Measurements from ENCODE around the gene TTBK1.
"Not testable (repeated sequence)": the region's sequence is repeated elsewhere in the genome, so short reads cannot be mapped to it uniquely, and the experiment has no call there.

TTBK1 gene

DNA sequence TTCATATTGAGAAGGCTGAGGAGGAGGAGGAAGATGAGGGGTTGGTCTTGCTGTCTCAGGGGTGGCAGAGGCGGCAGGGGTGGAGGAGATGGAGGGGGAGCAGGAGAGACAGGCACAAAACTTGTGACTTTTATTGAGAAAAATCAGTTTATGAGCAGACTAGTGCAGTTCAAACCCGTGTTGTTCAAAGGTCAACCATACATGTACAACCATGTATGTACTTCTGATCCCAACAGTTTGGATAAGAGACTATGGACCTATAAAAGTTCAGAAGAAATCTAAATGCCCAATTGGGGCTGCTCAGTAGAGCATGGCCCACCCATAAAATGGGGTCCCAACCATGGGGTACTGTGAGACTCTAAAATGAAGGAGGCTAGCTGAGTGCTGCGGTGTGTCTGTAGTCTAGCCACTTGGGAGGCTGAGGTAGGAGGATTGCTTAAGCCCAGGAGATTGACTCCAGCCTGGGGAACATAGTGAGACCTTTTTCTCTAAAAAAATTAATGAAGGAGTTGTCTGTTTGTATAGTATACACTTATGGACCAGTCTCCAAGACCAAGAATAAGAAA, 47.1 kb downstream of the TTBK1 start:
- DNase-seq, result no peak

DNA sequence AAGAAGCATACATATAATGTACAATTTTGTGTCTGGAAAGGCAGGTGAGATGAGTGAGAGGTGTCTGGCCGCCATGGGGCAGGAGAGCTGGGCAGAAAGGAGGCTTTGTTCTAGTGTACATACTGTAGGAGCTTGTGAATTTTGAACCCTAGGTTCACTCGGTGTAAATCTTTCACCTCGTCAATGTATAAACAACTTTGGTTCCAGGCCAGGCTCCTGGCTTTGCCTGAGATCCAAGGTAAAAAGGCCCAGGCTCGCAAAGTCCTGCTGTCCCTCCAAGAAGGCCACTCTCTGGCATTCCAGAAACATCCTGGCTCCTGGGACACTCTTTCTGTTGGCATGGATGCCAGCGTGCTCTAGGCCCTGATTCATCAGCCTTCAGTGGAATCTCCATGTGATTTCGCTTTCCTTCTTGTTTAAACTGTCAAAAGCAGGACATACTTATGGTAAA, 47.6 kb downstream of the TTBK1 start:
- DNase-seq, result no peak

- DNase-seq, result no peak
These were observed 48.4 kb downstream of the TTBK1 start for GRCh38 chr6:43291708-43292107.

DNA sequence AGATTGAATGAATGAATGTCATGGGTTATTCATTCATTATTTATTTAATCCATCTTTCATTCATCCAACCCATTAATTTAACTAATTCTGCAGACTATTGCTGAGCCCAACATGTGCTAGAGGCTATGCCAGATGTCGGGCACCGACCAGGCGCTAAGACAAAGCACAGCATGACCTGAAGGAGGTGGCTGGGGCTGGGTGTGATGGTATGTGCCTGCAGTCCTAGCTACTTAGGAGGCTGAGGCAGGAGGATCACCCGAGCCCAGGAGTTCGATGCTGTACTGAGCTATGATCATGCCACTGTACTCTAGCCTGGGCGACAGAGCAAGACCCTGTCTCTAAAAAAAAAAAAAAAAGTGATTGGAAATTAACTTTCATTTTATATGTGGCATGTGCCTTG, 49.1 kb downstream of the TTBK1 start:
- DNase-seq, result no peak

DNA sequence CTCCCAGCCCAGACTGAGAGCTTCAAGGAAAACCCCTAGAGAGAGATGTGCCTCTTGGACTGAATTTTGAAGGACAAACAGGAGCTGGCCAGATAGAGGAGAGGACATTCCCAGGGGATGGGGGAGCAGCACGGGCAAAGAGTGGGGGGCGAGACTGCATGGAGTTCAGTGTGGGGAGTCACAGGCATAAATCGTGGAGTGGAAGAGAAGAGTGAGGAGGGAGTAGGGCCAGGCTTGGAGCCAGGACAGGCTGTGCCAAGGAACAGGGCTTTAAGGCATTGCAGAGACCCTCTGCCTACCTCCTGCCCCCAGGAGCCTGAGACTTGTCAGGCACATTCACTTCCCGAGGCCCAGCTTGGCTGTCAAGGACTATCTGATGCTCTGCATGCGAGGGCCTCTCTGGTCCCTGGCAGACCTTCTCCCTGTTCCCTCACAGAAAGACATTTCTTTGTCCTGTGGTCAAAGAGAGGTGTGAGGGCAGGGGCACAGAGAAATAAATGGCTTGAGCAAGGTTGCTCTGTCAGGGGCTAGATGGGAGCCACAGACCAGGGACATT, 49.6 kb downstream of the TTBK1 start:
- no peak for DNase-seq

- no peak for DNase-seq
These were observed 50.4 kb downstream of the TTBK1 start for GRCh38 chr6:43293698-43294097.

GRCh38 chr6:43294536-43294935, 51.3 kb downstream of the TTBK1 start:
- no peak for DNase-seq

- DNase-seq, result no peak
These were observed 52.2 kb downstream of the TTBK1 start for GRCh38 chr6:43295456-43295855.

DNA sequence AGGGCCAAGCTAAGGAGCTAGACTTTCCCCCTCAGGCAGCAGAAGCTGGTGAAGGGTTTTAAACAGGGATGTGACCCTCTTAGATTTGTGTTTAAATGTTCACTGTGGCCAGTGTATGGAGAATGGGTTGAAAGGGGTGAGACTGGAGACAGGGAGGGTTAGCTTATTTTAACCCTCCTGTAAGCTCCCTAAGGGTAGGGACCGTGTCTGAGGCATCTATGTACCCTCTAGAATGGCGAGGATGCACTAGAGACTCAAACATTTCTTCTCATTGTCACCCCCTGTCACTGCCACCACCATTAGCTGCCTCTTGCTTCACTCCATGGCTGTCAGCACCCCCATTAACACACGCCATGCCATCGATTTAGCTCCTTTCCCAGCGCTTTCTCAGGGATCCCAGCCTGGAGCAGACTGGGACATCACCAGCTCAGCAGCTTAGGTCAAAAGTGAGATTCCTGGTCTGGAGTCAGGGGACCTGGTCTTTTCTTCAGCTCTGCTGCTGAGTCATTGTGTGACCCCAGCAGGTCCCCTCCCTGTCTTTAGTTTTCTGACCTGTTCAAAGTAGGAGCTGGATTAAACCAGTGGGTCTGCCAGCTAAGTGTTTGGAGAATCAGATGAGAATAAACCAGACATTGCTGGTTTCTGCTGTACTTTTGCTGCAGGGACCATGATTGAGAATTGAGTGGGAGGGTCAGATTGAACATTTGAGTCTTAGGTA, 53.7 kb downstream of the TTBK1 start:
- no peak for DNase-seq

DNA sequence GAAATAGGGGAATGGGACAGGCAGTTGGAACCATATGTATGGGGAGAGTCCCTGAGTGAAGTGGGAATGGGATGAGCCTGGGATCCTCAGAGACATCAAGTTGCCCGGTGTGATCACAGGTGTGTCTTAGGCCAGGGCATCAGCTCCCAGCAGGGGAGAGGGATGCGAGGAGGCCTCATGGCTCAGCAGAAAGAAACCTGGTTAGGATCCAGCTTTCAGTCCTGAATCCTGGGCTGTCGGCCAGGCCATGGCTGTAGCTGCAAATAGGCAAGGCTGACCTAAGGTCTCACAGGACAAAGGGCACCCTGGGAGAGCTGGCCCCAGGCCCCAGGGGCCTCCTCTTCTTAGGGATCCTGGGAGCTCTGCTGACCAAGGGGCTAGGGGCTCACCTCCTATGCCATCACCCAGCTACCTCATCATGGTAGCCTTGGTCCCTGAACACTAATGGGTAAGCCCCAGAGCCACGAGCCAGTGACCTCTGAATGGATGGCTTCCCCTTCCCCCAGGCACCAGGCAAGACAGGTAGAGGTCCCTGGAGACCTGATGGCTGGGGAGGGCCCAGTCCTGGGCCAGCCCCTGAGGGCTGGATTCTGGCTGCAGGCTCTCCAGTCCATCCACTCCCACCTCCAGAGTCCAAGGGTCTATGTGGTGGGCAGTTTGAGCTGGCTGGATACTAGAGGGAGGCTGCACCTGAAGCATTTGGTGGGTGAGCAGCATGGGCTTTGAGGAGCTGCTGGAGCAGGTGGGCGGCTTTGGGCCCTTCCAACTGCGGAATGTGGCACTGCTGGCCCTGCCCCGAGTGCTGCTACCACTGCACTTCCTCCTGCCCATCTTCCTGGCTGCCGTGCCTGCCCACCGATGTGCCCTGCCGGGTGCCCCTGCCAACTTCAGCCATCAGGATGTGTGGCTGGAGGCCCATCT, 54.6 kb downstream of the TTBK1 start, which contains the start of gene SLC22A7:
SLC22A7 (plus strand) TSS at position 617 of the 921 bp plus-strand sequence; CDS start at position 716, 99 bp downstream.
- no peak for DNase-seq

DNA sequence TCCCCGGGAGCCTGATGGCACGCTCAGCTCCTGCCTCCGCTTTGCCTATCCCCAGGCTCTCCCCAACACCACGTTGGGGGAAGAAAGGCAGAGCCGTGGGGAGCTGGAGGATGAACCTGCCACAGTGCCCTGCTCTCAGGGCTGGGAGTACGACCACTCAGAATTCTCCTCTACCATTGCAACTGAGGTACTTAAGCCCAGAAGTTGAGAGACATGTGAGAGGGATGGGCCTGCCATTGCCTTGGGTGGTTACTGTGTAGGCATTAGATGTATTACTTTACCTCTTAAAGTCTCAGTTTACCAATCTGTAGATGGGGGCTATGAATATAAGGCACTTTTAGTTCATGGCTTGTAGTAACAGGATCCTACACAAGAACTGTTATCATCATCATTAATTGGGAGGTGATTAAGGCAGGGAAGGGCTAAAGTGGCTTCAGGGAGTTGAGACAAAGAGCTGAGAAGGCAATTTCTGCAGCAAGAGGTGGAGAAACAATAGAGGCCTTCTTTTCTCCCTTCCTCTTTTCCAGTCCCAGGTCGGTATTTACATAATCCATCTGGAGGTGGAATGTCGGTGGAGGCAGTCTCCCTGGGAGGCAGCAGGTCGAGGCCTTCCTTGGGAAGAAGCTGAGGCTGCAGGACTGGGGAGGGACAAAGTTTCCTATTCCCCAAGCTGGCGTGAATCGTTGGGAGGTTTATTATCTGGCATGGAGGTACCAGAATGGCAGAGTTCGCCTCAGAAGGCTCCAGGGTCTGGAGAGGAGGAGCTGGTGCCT, 55.5 kb downstream of the TTBK1 start:
- no peak for DNase-seq

DNA sequence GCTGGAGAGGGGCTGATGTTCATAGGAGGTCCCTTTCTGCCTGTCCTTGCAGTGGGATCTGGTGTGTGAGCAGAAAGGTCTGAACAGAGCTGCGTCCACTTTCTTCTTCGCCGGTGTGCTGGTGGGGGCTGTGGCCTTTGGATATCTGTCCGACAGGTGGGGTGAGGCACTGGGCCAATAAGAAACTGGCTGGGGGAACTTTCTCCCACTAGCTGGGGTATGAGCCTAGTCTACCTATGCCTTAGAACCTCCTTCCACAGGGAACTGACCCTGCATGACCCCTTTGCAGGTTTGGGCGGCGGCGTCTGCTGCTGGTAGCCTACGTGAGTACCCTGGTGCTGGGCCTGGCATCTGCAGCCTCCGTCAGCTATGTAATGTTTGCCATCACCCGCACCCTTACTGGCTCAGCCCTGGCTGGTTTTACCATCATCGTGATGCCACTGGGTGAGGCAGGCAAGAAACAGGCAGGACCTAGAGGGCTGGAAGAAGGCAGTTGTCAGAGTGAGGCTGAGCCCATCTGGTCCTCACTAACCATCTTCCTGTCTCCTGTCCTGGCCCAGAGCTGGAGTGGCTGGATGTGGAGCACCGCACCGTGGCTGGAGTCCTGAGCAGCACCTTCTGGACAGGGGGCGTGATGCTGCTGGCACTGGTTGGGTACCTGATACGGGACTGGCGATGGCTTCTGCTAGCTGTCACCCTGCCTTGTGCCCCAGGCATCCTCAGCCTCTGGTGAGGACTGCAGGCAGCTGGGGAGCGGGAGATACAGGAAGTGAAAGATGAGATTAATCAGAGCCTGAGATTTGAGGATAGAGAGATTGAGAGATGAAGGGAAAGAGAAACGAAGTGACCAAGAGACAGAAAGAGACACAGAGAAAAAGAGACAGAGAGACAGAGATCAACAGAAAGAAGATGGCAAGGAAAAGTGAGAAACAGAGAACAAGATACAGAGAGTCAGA, 56.3 kb downstream of the TTBK1 start:
- DNase-seq, result no peak

DNA sequence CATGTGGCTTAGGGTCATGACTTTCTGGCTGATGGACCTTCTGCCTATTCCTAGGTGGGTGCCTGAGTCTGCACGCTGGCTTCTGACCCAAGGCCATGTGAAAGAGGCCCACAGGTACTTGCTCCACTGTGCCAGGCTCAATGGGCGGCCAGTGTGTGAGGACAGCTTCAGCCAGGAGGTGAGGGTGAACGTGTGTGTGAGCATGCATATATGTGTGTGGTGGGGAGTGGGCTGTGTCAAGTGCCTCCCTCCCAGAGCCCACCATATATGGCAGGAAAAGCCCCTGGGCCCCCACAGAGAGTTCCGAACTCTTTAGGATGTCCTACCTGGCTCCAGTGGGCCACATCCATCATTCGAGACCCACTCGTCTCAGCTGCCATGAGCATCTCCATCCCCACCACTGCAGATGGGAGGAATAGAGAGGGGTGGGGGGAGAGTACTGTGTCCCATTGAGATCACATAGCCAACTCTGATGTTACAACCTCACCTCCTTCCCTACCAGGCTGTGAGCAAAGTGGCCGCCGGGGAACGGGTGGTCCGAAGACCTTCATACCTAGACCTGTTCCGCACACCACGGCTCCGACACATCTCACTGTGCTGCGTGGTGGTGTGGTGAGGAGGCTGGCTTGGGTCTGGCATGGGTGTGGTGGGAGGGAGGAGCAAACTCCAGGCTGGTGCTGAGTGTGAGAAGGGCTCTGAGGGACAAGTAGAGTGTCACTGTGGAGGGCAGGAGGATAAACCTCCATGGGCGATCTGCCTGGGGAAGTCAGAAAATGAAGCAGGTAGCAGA, 58.0 kb downstream of the TTBK1 start:
- DNase-seq, result no peak

GRCh38 chr6:43302126-43302525, 58.8 kb downstream of the TTBK1 start:
- no peak for DNase-seq

- DNase-seq, result not testable (repeated sequence)
These were observed 59.7 kb downstream of the TTBK1 start for GRCh38 chr6:43303006-43303405.

DNA sequence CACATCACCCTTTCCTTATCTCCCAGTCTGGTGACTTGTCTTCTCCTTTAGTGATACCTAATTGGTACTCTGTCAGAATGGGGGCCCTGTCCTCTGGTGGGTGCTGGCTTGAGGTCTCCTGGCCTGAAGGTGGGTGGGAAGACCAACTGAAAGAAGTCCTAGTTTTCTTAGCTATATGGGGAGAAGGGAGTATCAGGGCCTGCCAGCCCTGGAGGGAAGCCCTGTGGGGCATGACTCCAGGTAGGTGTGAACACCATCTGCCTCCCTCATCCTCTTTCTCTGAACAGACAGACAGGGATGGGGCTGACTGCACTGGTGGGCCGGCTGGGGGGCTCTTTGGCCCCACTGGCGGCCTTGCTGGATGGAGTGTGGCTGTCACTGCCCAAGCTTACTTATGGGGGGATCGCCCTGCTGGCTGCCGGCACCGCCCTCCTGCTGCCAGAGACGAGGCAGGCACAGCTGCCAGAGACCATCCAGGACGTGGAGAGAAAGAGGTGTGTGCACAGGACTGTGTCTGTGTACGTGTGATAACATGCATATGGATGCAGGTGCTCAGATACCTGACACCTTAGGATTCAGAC, 60.6 kb downstream of the TTBK1 start:
- no peak for DNase-seq

DNA sequence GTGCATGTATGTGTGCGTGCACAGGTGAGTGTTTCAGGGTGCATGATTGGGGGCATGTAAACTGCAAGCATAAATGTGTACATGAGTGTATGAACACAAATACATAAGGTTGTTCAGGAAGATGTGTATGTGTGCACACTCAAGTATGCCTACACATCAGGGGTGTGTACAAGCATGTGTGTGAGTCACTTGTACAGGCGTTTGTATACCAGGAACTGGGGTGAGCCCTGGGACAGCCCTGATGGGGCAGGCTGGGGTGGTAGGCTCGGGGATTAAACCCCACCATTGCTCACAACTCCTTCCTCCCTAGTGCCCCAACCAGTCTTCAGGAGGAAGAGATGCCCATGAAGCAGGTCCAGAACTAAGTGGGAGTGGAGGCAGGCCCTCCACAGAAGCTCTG, 61.1 kb downstream of the TTBK1 start:
- no peak for DNase-seq

DNA sequence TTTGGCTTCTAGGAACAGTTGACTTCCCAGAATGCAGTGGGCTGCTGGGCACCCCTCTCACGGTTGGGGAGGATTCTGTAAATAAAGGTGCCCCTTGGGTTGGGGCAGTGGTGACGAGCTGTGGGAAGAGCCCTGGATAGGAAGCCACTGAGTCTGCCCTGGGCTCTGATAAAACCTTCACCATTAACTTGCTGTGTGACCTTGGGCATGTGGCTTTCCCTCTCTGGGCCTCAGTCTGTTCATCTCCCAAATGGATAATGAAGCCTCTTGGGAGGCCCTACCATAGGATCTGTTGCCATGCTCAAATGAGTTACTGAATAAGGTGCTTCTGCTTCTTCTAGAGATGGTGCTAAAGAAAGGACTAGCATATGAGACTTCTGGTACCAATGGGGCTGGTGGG, 61.6 kb downstream of the TTBK1 start:
- no peak for DNase-seq

DNA sequence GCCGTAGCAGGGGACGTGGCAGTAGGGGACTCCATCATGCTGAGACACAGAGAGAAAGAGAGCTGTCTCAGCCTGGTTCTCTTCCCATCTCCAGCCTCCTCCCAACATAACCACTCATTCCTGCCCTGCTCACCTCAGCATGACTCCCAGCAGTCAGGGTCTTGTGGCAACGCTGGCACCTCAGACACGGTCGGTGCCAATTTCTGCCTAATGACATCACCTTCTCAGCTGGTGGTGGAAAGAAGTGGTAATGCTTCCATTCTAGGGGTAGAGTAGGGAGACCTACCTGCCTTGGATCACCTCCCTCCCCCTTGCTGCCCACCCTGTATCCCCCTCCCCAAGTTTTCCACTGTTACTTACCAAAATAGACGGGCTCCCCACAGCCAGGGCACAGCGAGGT, 62.8 kb downstream of the TTBK1 start:
- DNase-seq, result no peak

GRCh38 chr6:43307451-43308100, 64.3 kb downstream of the TTBK1 start:
- DNase-seq, result no peak

All from activated naive CD4-positive, alpha-beta T cell (primary cell).